HG03378 (cell line): ENCODE measurements around the gene BCOR.

Experiments used
- ATAC-seq: cut with Tn5 transposase; IDR thresholded peaks from one replicate; pipeline ENCODE4 v1.9.1; 2021; ENCODE audit warnings: mild to moderate bottlenecking, moderate library complexity; ENCODE audit not compliant: unreplicated experiment

BCOR gene

DNA sequence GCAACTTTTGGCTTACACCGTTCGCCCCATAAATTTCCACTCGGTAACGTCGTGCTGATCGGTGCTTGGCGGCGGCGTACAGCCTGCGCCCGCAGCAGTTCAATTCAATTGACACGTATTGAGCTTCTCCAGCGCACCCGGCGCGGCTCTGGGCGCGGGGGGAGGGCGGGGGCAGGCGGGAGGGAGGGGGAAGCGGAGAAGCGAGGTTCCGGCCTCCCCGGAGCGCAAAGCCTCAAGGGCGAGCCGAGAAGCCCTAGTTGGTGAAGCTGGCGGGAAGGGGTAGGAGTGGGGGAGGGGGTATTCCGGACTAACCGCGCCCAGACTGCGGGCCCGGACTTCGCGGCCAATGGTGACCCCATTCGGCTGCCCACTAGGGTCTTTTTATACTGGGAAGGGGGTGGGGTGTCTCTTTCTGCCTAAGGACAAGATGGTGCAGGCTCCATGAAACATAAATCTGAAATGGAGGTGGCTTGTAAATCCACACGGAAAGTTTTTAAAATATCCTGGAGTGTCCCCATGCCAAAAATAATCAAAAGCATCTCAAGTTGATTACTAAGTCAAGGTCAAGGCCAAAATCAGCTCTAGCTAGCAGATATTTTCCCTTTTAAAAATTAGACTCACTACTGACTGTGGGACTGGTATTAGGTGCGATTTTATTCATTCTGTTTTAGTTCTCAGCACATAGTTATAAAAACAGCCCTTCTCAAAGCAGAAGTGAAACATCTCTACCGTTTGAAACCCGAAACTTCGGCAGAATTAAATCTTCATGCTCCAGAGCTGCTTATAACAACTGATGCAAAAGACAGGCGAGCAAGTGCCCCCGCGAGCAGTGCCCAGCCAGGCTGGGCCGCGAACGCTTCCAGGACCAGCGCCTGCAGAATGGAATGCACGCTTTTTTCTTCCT lies 1.5 kb upstream of the BCOR start:
- ATAC-seq: peak; percentile 51

DNA sequence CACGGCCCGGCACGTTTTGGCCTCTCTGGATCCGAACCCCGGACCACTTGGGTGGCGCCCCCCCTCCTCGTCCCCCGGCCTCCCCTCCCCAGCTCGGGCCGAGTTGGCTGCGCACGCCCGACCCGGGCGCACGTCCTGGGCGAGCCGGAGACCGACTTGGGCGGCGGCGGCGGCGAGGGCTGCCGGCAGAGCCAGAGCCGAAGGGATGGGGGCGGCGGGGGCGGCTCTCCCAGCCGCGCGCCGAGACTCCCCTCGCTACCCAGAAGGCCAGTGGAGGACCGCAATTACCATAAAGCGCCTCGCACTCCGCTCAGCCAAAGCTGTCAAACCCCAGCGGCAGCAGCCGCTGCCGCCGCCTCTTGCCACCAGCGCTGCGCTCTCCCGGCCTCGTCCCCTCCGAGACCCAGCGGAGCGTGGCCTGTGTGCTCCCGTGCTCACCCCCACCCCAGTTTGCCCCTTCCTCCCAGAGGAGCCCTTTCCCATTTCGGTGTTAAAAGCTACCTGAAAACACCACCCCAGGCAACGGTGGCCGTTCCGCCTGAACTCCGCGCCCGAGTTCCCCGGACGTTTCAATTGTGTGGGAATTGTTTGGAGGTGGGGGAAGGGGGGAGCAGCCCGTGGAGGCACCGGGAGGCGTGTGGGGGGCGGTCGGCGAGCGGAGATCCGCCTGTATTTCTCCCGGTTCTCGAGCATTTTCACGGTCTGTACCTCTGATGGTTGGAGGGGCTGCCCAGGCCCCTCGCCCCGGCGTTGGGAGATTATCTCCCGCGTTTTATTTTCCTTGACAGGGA lies 701 bp upstream of the BCOR start:
- ATAC-seq: no peak

DNA sequence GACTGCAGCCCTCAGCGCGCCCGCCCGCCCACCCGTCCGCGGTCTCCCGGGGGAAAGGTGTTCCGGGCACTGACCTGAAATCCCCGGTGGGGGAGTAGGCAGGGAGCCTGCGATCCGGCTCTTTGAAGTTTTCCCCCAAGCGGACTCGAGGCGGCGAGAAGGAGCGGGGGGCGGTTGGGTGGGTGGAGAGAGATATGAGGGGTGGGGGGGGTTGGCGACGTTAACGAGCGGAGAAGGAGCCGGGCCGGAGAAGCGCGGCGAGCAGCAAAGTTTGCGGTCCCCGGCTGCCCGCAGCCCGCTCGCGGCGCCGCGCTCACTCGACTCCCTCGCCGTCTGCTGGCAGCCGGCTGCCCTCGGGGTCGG lies 636 bp downstream of the BCOR start:
- ATAC-seq: no peak

DNA sequence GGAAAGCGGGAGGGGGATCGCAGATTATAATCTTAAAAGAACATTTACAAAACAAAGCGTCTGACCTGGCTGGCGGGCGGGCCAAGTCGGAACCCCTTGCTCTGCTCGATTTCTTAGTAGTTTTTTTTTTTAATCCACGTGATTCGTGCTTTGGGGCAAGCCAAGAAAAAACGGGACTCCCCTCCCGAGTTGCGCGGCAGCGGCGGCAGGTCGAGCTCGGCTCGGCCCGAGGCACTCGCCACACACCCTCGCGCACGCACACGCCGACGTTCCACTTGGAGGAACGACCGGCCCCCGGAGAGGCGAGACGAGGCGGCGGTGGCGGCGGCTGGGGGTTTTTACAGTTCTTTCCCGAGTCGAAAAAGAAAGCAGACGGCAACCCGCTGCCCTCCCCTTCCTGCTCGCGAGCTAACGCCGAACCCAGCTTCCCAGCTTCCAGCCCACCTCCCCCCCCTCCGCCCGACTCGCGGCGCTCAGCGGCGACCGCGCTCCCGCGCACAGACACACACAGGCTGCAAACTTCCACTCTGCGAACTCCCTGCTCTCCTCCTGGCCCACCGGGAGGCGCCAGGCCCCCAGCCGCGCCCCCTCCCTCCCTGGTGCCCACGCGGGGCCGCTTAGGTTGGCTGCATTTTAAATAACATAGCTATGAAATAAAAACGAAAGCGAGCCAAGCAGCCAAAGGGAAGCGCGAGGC lies 1.2 kb downstream of the BCOR start:
- ATAC-seq: no peak

DNA sequence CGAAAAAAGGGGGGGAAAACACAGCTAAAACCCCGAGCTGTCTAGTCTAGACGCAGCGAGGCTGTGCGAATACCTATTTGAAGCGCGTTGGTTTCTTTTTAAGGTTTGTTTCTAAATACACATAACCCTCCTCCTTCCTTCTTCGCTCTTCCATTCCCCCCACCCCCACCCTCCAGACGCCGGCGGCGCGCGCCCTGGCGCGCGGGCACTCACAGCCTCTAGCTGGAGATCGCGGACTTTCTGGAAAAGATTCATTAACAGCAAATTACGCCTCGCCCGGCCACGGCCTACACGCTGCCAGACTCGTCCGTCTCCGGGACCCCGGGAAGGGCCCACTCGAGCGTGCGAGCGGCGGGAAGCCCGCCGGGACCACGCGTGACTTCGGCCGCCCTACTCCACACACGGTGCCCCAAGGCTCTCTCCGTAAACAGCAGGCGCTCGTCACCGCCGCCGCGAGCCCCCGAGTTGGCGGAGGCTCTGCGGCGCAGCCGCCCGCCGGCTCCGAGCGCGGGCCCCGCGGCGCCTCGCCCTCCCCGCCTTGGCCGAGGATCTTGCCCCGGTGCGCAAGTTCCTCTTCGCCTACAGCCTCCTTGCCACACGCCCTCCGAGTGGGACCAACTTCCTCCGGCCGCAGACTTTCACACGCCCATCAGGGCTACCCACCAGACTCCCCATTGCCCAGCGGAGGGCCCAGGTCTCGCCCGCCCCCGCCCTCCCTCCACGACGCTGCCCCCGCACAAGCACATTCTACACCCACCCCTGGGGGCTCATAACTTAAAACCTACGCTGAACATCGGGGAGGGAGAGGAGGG lies 2.0 kb downstream of the BCOR start:
- no peak for ATAC-seq

DNA sequence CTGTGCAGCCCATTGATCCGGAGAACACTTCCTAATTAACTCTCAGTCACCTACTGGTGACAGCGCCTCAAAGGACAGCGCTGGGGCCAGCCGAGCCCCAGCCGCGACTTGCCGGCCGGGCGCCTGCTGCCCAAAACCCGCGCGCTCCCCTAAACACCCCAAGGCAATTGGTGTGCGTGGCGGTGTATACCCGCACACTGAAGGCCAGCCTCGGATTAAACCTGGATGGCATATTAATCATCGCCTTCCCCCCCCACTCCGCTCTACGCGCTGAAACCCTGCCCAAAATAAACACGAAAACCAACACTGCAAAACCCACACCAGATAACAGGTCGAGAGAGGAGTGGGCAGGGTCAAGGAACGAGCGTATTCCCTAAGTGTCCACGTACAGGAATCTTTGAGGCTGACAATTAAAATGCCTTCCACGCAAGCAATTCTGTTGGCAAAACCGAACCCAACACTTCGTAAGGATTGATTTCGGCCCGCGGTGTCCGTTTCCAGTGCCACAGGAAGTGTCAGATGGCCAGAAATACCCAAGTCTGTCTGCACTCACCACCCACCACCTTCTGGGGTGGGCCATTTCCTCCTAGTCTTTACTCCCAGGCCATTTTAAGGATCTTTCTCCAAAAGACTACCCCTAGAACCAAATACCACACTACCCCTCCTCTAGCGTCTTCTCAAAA lies 2.7 kb downstream of the BCOR start:
- ATAC-seq: no peak

DNA sequence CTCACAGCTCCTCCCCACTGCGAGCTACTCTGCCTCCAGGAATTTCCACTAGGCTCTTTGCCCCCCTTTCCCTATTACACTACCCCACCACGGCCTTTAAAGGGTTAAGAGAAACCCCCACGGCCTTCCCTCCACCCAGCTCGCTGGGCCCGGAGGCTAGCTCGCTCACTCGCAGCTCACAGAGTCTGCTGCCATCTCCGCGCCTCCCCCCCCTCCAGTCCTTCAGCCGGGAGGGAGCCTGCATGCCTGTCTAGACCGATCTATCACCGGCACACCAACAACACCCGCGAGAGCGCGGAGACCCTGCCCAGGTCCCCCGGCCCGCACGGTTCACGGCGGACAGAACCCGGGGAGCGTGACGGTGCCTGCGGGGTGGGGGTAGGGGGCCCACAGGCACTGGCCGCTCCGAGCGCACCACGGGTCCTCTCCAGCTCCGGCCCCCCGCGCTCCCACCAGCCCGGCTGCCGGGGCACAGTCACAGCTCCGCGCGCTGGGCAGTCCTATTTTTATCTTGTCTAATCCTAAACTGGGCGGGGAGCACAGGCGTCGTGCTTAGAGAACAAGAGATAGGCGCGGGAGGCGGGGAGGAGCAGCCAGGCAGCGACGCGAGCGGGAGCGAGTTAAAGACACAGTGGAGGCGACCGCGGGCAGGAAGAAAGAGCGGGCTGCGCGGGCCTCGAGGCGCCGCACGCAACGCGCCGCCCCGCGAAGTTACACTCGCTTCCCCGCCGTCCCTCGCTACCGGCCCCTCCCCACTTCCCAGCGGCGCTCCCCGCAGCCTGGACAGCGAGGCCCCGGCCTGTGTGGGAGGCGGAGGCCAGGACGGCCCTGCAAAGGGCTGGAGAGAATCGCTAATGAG lies 3.5 kb downstream of the BCOR start:
- no peak for ATAC-seq

DNA sequence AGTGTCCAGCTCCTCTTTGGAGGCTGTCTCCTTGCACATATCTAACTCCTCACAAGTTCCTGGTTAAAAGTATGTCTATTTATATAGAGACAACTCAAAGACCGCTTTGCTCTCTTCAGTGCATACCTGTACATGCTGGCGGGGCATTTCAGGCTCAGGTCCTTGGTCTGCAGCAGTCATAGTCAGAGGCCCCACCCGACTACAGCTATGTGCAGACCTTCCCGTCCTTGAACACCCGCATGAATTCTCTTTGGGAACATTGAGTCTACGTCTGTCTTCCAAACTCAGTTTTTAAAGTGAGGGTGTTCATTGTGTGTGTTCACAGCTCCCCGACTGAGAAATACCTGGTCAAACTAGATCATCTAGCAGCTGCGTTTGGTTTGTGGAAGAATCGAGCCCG lies 4.2 kb downstream of the BCOR start:
- ATAC-seq: no peak

DNA sequence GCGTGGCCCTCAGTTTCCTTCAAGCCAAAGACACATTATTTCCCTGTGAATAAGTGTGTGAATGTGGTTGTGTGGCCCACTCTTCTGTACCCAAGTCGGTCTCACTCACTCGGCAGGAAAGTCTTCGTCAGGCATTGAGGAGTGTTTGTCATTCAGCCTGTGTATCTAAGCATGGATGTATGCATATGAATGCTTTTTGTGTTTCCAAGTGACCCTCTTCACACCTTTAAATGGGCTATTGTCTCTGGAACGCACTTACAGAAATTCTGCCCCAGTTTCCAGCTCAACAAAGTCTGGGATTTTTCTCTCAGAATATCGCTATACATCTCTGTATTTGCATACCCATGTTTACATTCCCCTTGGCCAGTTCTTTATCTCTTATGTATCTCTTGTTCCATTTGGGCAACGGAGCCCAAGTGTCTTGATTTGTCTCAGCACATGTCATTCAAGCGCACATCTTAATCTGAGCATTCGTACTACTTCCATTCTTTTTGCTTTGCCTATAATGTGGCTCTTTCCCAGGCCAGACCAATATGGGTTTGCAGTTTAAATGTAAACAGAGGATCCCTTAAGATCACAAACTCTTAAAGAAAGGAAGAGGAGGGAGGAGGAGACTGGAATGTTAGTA lies 4.8 kb downstream of the BCOR start:
- no peak for ATAC-seq

DNA sequence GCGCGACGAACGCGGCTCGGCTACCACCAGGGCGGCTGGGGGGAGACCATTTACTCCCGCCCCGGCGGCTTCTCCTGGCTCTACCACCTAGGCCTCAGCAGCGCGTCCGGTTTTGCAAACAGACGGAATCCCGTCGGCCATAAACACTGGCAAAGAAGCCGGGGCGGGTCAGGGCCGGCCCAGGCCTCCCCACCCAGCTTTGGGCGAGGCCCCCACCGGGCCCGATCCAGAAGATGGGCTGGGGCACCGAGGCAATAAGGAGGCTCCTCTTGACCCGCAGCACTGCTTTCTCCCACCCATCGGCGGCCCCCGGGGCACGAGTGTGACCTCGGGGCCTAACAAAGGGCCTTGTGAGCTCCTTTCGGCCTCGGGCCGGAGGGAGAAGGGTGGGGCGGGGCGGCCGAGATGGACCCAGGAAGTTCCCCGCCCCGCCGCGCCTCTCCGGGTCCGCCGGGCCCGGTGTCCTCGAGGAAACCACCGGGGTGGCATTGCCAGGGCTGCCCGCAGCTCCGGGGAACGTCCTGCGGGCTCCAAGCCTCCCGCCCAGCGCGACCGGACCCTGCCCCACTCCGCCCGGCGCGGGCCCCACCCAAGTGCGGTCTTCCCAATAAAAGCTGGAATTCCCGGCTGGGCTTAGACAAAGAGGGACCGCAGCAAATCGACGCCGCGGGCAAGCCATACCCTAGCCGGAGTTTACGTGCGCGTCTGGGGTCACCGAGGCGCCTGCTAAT lies 5.9 kb downstream of the BCOR start:
- ATAC-seq: no peak

DNA sequence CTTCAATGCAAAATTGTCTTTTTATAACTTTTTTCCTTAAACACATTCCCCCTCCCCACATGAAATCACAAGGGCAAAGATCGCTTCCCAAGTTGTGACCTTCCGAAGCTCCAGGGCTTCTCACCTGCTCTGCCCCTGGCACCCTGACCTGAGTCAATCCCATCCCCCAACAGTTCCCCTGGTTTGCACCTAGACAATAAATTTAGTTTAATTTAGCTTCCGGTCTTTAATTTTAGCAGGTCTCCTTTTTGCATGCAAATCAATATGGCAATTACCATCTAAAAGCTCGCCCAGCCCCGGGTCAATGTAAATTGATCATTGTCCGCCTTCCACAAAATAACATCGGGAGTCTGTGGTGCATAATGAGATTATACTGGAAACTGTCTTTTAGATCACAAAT lies 6.8 kb downstream of the BCOR start:
- no peak for ATAC-seq

DNA sequence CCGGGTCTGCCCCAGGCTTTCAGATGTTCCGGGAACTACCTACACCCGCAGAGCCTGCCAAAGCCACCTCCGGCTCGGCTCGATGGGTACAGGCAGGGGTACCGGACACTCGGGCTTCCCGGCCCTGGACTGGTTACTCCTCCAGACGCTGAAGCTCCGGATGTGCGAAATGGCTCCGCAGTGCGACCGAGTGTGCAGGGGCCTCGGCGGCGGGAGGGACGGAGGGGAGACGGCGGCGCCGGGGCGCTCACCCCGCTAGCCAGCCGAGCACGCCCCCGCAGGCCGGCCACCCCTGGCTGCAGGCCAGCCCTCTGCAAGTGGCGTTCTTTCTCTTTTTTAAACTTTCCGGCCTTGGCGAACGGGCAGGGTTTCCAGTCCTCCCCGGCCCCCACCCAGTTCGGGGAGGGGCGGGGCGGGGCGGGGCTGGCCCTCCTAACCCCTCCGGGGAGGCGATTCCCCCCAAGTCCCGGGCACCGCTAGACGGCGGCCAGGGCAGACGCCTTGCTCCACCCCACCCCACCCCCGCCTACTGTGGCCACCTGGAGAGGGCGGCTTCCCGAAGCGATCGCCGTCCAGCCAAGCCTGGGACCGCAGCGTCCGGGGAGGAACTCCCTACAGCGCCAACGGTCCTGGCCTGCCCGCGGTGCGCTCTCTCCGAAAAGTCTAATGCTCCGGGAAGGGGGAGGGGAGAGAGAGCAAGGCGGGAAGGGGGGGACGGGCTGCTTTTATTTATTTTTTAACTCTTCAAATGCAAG lies 7.5 kb downstream of the BCOR start:
- ATAC-seq: no peak

DNA sequence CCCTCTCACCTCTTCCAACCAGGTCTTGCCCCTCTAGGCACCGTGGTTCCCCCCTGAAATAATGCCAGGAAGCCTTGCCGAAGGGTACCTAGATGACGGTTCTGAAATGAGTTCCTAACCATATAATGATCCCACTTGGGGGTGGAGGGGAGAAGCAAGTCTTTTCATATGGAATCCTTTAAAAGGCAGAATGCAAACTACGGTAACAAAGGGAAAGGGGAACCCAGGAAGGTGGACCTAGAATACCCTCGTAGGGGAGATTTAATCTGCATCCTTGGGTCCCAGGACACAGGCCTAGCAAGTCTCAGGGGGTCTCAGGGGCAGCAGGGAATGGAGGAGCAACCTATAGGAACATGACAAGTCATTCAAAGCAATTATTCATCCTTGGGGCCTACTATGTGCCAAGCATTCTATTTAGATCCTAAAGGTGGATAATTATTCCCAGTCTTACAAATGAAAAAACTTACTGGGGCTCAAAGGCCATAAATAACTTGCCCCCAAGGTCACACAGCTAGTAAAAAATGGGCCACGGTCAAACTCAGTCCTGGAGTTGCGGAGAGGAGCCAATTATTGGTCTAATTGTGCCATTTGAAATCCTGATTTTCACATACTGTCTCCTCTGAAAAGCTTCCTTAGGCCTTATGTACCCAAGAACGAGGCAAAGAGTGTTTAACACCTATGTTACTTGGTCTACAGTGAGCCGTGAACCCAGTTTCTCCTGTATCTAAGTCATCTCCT lies 8.8 kb downstream of the BCOR start:
- ATAC-seq: no peak

DNA sequence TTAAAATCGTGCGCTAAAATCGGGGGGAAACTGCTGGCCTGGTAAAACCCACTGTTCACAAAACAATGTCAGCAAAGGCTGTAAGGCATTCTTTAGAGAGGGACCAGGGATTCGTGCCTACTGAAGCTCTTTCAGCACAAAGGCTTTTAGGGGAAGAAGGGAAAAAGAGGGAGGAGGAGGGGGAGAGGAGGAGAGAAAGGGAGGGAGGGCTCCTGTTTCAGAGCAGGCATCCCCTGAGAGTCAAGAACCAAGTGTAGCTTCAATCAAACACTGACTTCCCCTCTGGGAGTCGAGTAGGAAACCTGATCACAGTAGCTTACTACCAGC lies 9.5 kb downstream of the BCOR start:
- no peak for ATAC-seq

DNA sequence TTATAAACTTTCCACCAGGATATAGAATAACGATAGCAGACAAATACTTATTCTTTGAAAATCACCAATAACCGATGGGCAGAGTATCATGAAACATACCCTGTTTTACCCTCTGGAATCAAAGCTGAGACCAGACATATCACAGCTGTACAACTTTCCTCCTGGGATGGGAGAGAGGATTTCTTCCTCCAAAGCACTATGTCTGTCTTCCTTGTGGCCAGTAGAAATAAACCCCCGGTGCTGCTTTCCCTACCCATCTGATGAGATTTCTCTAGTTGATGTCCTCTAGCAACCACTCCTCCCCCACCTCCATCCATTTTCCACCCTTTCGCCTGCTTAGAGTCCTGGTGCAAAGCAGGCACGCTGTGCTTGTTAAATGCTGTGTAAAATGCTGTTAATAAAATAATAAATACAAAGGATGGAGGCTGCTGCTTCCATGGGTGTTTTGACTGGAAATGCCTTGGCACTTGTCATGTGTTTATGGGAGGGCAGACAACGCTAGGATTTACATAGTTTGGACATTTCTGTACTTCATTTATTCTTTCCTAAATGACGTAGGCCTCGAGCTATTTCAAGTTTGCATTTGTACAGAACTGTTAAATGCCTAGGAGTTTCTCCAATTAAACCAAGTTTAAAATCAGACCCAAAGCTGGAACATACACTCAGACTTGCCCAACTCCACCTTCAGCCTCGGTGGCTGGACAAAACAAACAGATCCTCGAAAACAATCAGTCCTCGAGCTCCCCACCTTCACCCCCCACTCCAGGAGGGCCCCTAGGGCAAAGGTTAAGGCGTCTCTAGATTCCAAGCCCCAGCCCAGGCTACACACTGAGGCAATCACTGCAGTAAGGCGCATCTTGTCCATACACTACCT lies 10.1 kb downstream of the BCOR start:
- no peak for ATAC-seq
